GM19467 (cell line): ENCODE data around the gene USP17L15.
"Not testable (repeated sequence)": the region's sequence is repeated elsewhere in the genome, so short reads cannot be mapped to it uniquely, and the experiment has no call there.

Source experiments
- ATAC-seq: cut with Tn5 transposase; IDR thresholded peaks from one replicate; pipeline ENCODE4 v1.9.1; 2021; ENCODE audit warnings: mild to moderate bottlenecking, moderate library complexity; ENCODE audit not compliant: unreplicated experiment

USP17L15 gene

DNA sequence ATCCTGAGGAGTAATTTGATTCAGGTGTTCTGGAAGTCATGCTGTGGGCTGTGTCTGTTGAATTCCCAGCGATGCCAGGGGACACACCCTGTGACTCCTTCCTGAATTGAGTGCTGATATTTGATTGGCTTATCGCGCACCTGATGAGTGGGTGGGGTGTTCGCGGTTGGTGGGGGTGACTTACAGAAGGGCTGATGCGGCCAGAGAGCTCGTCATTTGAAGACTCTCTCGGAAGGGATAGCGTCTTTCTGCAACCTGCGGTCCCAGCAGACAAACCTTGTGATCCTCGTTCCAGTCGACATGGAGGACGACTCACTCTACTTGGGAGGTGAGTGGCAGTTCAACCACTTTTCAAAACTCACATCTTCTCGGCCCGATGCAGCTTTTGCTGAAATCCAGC is at the start of gene USP17L15:
USP17L15 (plus strand) TSS at position 301 of the 400 bp plus-strand sequence; CDS start at position 301, 0 bp downstream.
- ATAC-seq: not testable (repeated sequence)

GRCh38 chr4:9210357-9210756 is 23.8 kb upstream of the USP17L15 start, which contains the start of gene USP17L10:
Gene USP17L10, plus strand, starts transcription at chr4:9210657. Its CDS starts 0 bp downstream, at chr4:9210657.
- ATAC-seq: not testable (repeated sequence)

GRCh38 chr4:9214701-9215100 is 19.5 kb upstream of the USP17L15 start:
- ATAC-seq: not testable (repeated sequence)

GRCh38 chr4:9215105-9215504 is 19.1 kb upstream of the USP17L15 start, which contains the start of gene USP17L11:
Gene USP17L11, plus strand, starts transcription at chr4:9215405. Its CDS starts 0 bp downstream, at chr4:9215405.
- ATAC-seq: not testable (repeated sequence)

- ATAC-seq: not testable (repeated sequence)
Measured at GRCh38 chr4:9219852-9220251, 14.3 kb upstream of the USP17L15 start, which contains the start of gene USP17L12. Gene USP17L12, plus strand, starts transcription at chr4:9220152. Its CDS starts 0 bp downstream, at chr4:9220152.

- not testable (repeated sequence) for ATAC-seq
Measured at GRCh38 chr4:9224596-9224995, 9.6 kb upstream of the USP17L15 start, which contains the start of gene USP17L13. Gene USP17L13, plus strand, starts transcription at chr4:9224896. Its CDS starts 0 bp downstream, at chr4:9224896.

DNA sequence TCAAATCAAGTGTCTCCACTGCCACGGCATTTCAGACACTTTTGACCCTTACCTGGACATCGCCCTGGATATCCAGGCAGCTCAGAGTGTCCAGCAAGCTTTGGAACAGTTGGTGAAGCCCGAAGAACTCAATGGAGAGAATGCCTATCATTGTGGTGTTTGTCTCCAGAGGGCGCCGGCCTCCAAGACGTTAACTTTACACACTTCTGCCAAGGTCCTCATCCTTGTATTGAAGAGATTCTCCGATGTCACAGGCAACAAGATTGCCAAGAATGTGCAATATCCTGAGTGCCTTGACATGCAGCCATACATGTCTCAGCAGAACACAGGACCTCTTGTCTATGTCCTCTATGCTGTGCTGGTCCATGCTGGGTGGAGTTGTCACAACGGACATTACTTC is 3.9 kb upstream of the USP17L15 start:
- not testable (repeated sequence) for ATAC-seq

DNA sequence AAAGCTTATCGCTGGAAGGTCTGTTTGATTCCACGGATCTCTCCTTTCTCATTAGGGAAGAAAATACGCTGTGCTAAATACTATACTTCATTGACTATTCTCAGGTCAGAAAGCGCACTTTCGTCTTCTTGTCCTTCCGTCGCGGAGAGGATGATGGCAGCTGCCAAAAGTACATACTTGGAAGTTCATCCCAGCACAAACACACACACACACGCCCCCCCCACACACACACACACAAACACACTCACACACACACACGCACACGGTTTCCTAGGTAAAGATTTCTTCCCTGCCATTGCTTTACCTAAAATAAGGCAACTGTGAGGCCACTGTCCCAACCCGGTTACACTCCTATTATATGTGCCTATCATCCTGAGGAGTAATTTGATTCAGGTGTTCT is 4.3 kb downstream of the USP17L15 start:
- not testable (repeated sequence) for ATAC-seq

GRCh38 chr4:9243579-9243978 is 9.4 kb downstream of the USP17L15 start, which contains the start of gene USP17L17:
Gene USP17L17, plus strand, starts transcription at chr4:9243879. Its CDS starts 0 bp downstream, at chr4:9243879.
- ATAC-seq: not testable (repeated sequence)

DNA sequence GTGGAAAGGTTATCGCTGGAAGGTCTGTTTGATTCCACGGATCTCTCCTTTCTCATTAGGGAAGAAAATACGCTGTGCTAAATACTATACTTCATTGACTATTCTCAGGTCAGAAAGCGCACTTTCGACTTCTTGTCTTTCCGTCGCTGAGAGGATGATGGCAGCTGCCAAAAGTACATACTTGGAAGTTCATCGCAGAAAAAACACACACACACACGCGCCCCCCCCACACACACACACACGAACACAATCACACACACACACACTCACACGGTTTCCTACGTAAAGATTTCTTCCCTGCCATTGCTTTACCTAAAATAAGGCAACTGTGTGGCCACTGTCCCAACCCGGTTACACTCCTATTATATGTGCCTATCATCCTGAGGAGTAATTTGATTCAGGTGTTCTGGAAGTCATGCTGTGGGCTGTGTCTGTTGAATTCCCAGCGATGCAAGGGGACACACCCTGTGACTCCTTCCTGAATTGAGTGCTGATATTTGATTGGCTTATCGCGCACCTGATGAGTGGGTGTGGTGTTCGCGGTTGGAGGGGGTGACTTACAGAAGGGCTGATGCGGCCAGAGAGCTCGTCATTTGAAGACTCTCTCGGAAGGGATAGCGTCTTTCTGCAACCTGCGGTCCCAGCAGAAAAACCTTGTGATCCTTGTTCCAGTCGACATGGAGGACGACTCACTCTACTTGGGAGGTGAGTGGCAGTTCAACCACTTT is 13.9 kb downstream of the USP17L15 start, which contains the start of gene USP17L18:
USP17L18 (plus strand) TSS at position 678 of the 728 bp plus-strand sequence; CDS start at position 678, 0 bp downstream.
- not testable (repeated sequence) for ATAC-seq

DNA sequence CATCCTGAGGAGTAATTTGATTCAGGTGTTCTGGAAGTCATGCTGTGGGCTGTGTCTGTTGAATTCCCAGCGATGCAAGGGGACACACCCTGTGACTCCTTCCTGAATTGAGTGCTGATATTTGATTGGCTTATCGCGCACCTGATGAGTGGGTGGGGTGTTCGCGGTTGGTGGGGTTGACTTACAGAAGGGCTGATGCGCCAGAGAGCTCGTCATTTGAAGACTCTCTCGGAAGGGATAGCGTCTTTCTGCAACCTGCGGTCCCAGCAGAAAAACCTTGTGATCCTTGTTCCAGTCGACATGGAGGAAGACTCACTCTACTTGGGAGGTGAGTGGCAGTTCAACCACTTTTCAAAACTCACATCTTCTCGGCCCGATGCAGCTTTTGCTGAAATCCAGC is 18.9 kb downstream of the USP17L15 start, which contains the start of gene USP17L19:
USP17L19 (plus strand) TSS at position 301 of the 400 bp plus-strand sequence; CDS start at position 301, 0 bp downstream.
- not testable (repeated sequence) for ATAC-seq

GRCh38 chr4:9257824-9258223 is 23.6 kb downstream of the USP17L15 start, which contains the start of gene USP17L20:
Gene USP17L20, plus strand, starts transcription at chr4:9258124. Its CDS starts 0 bp downstream, at chr4:9258124.
- not testable (repeated sequence) for ATAC-seq

GRCh38 chr4:9262572-9262971 is 28.4 kb downstream of the USP17L15 start, which contains the start of gene USP17L21:
Gene USP17L21, plus strand, starts transcription at chr4:9262872. Its CDS starts 0 bp downstream, at chr4:9262872.
- not testable (repeated sequence) for ATAC-seq

DNA sequence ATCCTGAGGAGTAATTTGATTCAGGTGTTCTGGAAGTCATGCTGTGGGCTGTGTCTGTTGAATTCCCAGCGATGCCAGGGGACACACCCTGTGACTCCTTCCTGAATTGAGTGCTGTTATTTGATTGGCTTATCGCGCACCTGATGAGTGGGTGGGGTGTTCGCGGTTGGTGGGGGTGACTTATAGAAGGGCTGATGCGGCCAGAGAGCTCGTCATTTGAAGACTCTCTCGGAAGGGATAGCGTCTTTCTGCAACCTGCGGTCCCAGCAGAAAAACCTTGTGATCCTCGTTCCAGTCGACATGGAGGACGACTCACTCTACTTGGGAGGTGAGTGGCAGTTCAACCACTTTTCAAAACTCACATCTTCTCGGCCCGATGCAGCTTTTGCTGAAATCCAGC is 33.1 kb downstream of the USP17L15 start, which contains the start of gene USP17L22:
USP17L22 (plus strand) TSS at position 301 of the 400 bp plus-strand sequence; CDS start at position 301, 0 bp downstream.
- not testable (repeated sequence) for ATAC-seq

- ATAC-seq: not testable (repeated sequence)
Measured at GRCh38 chr4:9271719-9272118, 37.5 kb downstream of the USP17L15 start.
